ENCODE data around the gene DLGAP1.

DLGAP1 gene

DNA sequence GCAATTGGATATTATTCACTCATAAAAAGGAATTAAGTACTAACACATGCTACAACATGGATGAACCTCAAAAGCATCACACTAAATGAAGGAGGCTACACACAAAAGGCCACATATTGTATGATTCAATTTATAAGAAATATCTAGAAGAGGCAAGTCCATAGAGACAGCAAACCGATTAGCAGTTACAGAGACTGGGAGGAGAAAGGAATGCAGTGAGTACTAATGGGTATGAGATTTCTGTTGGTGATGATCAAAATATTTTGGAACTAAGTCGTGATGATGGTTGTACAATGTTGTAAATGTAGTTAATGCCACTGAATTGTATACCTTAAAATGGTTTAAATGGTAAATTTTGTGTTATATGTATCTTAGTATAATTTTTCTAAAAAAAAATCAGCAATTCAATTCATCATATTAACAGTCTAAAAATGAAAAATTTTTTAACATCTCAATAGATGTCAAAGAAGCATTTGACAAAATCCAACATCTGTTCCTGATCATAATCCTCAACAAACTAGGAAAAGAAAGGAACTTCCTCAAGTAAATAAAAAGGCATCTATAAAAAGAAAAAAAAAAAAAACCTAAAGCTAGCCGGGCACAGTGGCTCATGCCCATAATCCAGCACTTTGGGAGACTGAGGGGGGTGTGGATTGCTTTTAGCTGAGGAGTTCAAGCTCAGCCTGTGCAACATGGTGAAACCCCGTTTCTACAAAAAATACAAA, 907.1 kb downstream of the DLGAP1 start:
- TF ChIP-seq, protein P1, sequence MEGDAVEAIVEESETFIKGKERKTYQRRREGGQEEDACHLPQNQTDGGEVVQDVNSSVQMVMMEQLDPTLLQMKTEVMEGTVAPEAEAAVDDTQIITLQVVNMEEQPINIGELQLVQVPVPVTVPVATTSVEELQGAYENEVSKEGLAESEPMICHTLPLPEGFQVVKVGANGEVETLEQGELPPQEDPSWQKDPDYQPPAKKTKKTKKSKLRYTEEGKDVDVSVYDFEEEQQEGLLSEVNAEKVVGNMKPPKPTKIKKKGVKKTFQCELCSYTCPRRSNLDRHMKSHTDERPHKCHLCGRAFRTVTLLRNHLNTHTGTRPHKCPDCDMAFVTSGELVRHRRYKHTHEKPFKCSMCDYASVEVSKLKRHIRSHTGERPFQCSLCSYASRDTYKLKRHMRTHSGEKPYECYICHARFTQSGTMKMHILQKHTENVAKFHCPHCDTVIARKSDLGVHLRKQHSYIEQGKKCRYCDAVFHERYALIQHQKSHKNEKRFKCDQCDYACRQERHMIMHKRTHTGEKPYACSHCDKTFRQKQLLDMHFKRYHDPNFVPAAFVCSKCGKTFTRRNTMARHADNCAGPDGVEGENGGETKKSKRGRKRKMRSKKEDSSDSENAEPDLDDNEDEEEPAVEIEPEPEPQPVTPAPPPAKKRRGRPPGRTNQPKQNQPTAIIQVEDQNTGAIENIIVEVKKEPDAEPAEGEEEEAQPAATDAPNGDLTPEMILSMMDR (IDR thresholded peaks at IDR 0.05; ENCODE audit: extremely low read depth, insufficient read depth, missing control alignments): no peak
- in situ Hi-C loops (cut with MboI; ENCODE audit: low pct_unique_long_range_greater_than_20kb, low sequenced_read_pairs, unreplicated experiment): no loop called here
- no peak for DNase-seq (ENCODE audit: low spot score)

DNA sequence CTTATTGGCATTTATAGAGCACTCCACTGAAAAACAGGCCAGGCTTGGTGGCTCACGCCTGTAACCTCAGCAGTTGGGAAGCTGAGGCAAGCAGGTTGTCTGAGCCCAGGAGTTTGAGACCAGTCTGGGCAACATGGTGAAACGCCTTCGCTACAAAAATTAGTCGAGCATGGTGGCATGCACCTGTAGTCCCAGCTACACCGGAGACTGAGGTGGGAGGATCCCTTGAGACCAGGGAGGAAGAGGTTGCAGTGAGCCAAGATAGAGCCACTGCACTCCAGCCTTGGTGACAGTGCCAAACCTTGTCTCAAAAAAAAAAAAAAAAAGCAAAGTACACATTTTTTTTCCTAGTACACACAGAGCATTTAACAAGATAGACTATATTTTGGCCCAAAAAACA, 909.0 kb downstream of the DLGAP1 start:
- in situ Hi-C loops (cut with MboI; ENCODE audit: low pct_unique_long_range_greater_than_20kb, low sequenced_read_pairs, unreplicated experiment): no loop called here
- TF ChIP-seq, protein P1 (IDR thresholded peaks at IDR 0.05; ENCODE audit: extremely low read depth, insufficient read depth, missing control alignments): no peak
- no peak for DNase-seq (ENCODE audit: low spot score)

DNA sequence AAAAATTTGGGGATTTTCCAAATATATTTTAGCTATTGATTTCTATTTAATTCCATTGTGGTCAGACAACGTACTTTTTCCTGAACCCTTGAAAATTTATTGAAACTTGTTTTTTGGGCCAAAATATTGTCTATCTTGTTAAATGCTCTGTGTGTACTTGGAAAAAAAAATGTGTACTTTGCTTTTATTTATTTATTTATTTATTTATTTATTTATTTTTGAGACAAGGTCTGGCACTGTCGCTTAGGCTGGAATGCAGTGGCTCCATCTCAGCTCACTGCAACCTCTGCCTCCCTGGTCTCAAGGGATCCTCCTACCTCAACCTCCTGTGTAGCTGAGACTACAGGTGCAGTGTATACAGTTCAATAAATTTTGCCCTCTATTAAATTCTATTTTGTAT, 910.6 kb downstream of the DLGAP1 start:
- DNase-seq (ENCODE audit: low spot score): no peak
- in situ Hi-C loops (cut with MboI; ENCODE audit: low pct_unique_long_range_greater_than_20kb, low sequenced_read_pairs, unreplicated experiment): no loop called here
- TF ChIP-seq, protein P1 (IDR thresholded peaks at IDR 0.05; ENCODE audit: extremely low read depth, insufficient read depth, missing control alignments): no peak

DNA sequence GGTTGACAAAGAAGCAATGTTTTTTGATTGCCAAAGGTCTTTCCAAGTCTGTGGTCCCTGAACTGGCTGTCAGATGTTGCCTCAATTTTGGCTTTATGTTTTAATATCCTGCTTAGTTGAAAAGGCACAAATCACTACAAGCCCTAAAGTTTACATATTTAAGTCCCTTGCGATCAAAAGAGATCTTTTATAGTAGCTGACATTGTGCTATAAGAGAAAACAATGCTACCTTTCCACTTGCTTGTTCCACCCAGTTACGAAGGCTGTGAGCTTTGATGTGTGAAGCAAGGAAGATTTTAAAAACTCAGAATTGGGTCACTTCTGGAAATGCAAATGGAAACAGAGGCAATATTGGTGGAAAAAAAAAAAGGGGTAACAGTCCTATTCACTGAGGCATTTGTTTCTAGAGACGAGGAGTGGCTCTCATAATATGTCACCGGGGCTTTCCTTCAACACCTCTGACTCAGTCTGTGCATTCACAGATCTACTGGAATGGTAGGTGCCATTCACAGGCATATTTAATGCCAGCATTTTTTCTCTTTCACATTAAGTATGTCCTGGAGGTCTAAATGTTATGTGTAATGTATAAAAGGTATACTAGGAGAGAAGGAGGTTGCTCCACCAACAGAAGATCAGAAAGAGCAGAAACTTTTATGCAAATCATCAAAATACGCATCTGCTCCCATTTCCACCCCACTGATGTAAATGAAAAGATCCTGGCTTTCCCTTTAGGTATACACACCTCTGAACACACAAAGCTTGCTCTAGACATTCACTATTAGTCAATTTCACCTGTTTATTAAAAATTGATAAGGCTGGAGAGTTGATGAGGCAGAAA, 913.3 kb downstream of the DLGAP1 start:
- TF ChIP-seq, protein P1 (IDR thresholded peaks at IDR 0.05; ENCODE audit: extremely low read depth, insufficient read depth, missing control alignments): no peak
- DNase-seq (ENCODE audit: low spot score): peak; percentile 72
- in situ Hi-C loops (cut with MboI; ENCODE audit: low pct_unique_long_range_greater_than_20kb, low sequenced_read_pairs, unreplicated experiment): no loop called here

DNA sequence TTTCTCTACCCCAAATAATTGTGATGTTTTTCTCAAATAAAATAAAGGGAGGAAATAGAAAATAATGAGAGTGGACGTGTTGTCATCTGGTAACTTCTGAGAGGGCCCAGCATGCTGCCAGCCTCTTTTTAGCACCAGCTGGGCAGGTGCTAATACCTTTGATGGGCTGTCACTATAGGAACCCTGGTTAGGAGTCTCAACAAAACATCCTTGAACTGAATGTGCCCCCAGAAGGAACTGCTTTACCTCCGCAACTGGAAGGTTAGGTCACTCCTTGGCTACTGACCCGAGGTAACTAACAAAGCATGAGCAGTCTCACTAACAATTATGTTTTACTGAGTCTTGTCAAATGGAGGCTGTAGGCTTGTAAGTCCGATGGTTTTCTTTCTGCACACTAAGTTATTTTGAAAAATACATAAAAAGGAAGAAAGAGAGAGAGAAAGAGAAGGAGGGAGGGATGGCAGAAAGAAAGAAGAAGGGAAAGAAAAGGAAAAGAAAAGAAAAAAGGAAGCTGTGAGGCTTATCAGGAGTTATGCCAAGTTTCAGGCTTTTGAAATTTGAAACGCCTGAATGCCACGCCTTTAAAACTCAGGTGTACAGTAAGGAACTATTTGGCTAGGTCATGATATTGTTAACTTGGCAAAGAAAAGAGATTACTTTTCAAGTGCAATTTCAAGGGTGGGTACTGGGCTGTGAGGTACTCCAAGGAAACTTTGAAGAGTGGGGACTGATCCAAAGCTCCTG, 914.1 kb downstream of the DLGAP1 start:
- no peak for DNase-seq (ENCODE audit: low spot score)
- in situ Hi-C loops (cut with MboI; ENCODE audit: low pct_unique_long_range_greater_than_20kb, low sequenced_read_pairs, unreplicated experiment): no loop called here
- TF ChIP-seq, protein P1 (IDR thresholded peaks at IDR 0.05; ENCODE audit: extremely low read depth, insufficient read depth, missing control alignments): no peak

DNA sequence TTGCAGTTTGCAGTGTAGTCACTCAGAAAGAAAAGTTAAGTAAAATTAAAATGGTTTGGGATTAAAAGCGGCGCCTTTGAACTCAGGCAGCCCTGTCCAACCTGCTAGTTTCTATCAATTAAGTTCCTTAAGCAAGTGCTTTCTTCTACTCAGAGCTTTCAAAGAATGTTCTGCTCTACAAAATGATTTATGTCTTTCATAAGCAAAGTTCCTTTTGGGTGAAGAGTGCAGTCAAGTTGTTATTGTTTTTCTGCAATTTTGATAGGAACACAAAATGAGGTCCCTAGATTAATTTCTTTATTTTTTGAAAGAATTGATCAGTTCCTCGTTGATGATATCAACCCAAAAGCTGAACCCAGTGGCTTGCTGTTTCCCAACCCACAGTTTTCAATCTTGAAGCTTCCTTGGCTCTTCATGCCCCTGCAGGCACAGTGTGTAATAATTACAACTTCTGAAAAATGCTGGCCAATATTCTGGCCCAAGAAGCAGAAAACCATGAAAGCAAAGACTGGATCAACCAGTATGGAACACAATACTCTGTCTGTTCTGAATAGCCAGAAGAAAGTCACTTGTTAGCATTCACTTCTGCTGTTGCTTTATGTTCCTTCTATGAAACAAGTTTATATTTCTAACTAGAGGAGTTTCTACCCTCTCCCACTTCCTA, 916.0 kb downstream of the DLGAP1 start:
- in situ Hi-C loops (cut with MboI; ENCODE audit: low pct_unique_long_range_greater_than_20kb, low sequenced_read_pairs, unreplicated experiment): no loop called here
- TF ChIP-seq, protein P1 (IDR thresholded peaks at IDR 0.05; ENCODE audit: extremely low read depth, insufficient read depth, missing control alignments): no peak
- DNase-seq (ENCODE audit: low spot score): no peak

Data from GM13977 (cell line).